ENCODE data around the gene CYP4F22.

Gene CYP4F22

GRCh38 chr19:15564534-15565168 is 56.3 kb downstream of the CYP4F22 start:
- TF ChIP-seq GATA3 (IDR thresholded peaks at IDR 0.05; ENCODE audit: low read depth, low read length) = no peak
- TF ChIP-seq GATA2 (IDR thresholded peaks at IDR 0.05; ENCODE audit: low read depth, low read length) = no peak

GRCh38 chr19:15570420-15570819 is 62.1 kb downstream of the CYP4F22 start:
- TF ChIP-seq GATA2 (IDR thresholded peaks at IDR 0.05; ENCODE audit: low read depth, low read length) (no peak), GATA3 (IDR thresholded peaks at IDR 0.05; ENCODE audit: low read depth, low read length) (no peak)

- no peak for TF ChIP-seq GATA3 (IDR thresholded peaks at IDR 0.05; ENCODE audit: low read depth, low read length)
- no peak for TF ChIP-seq GATA2 (IDR thresholded peaks at IDR 0.05; ENCODE audit: low read depth, low read length)
Measured at GRCh38 chr19:15575406-15575805, 67.1 kb downstream of the CYP4F22 start.

GRCh38 chr19:15576526-15577156 is 68.3 kb downstream of the CYP4F22 start:
- TF ChIP-seq GATA2 (IDR thresholded peaks at IDR 0.05; ENCODE audit: low read depth, low read length) (no peak), GATA3 (IDR thresholded peaks at IDR 0.05; ENCODE audit: low read depth, low read length) (no peak)

GRCh38 chr19:15577184-15577771 is 69.0 kb downstream of the CYP4F22 start:
- no peak for TF ChIP-seq GATA2 (IDR thresholded peaks at IDR 0.05; ENCODE audit: low read depth, low read length)
- TF ChIP-seq GATA3 (IDR thresholded peaks at IDR 0.05; ENCODE audit: low read depth, low read length) = no peak

GRCh38 chr19:15583346-15583745 is 75.0 kb downstream of the CYP4F22 start:
- no peak for TF ChIP-seq GATA3 (IDR thresholded peaks at IDR 0.05; ENCODE audit: low read depth, low read length)
- TF ChIP-seq GATA2 (IDR thresholded peaks at IDR 0.05; ENCODE audit: low read depth, low read length) = no peak

- TF ChIP-seq GATA2 (IDR thresholded peaks at IDR 0.05; ENCODE audit: low read depth, low read length) (no peak), GATA3 (IDR thresholded peaks at IDR 0.05; ENCODE audit: low read depth, low read length) (no peak)
Measured at GRCh38 chr19:15584095-15584494, 75.8 kb downstream of the CYP4F22 start.

- TF ChIP-seq GATA3 (IDR thresholded peaks at IDR 0.05; ENCODE audit: low read depth, low read length) = no peak
Measured at GRCh38 chr19:15584541-15585115, 76.3 kb downstream of the CYP4F22 start.

- no peak for TF ChIP-seq GATA2 (IDR thresholded peaks at IDR 0.05; ENCODE audit: low read depth, low read length)
- no peak for TF ChIP-seq GATA3 (IDR thresholded peaks at IDR 0.05; ENCODE audit: low read depth, low read length)
Measured at GRCh38 chr19:15587663-15588062, 79.3 kb downstream of the CYP4F22 start.

GRCh38 chr19:15588265-15588664 is 79.9 kb downstream of the CYP4F22 start:
- TF ChIP-seq GATA2 (IDR thresholded peaks at IDR 0.05; ENCODE audit: low read depth, low read length) (no peak; the same call in 1 of the 2 replicates), GATA3 (IDR thresholded peaks at IDR 0.05; ENCODE audit: low read depth, low read length) (no peak)

- TF ChIP-seq GATA3 (IDR thresholded peaks at IDR 0.05; ENCODE audit: low read depth, low read length) (no peak), GATA2 (IDR thresholded peaks at IDR 0.05; ENCODE audit: low read depth, low read length) (no peak)
Measured at GRCh38 chr19:15589760-15590451, 81.6 kb downstream of the CYP4F22 start.

GRCh38 chr19:15591796-15592195 is 83.5 kb downstream of the CYP4F22 start:
- no peak for TF ChIP-seq GATA3 (IDR thresholded peaks at IDR 0.05; ENCODE audit: low read depth, low read length)
- no peak for TF ChIP-seq GATA2 (IDR thresholded peaks at IDR 0.05; ENCODE audit: low read depth, low read length)

- no peak for TF ChIP-seq GATA2 (IDR thresholded peaks at IDR 0.05; ENCODE audit: low read depth, low read length)
- TF ChIP-seq GATA3 (IDR thresholded peaks at IDR 0.05; ENCODE audit: low read depth, low read length) = no peak
Measured at GRCh38 chr19:15595069-15595468, 86.7 kb downstream of the CYP4F22 start.
